Large intestine (tissue), 12 donors: Measurements from ENCODE around the gene XRRA1. TPM values are rescaled to one million over a fixed set of nuclear protein-coding genes. Genes with fewer than 3 reads are reported as not detected.
"Not testable (repeated sequence)": the region's sequence is repeated elsewhere in the genome, so short reads cannot be mapped to it uniquely, and the experiment has no call there.

ENCODE experiments used
- DNase-seq, 2 donors: peaks; one replicate each; pipeline versions ENCODE4 v3.0.0 to v3.0.0-alpha.2; 2013
- H3K27ac ChIP-seq: one replicate; pipeline ENCODE4 v1.5.1; 2013; ENCODE audit warnings: low read length
- H3K27me3 ChIP-seq: 2 replicates; pipeline ENCODE4 v1.6.1; 2013; ENCODE audit warnings: low read length; ENCODE audit not compliant: control insufficient read depth, insufficient read depth
- H3K36me3 ChIP-seq: 2 replicates; pipeline ENCODE4 v1.6.1; 2013; ENCODE audit warnings: low read length; ENCODE audit not compliant: control insufficient read depth, insufficient read depth
- H3K4me1 ChIP-seq: one replicate; pipeline ENCODE4 v1.6.1; 2013; ENCODE audit warnings: low read length; ENCODE audit not compliant: control insufficient read depth, insufficient read depth
- H3K4me3 ChIP-seq: one replicate; pipeline ENCODE4 v1.5.1; 2013; ENCODE audit warnings: low read length
- H3K9me3 ChIP-seq: one replicate; pipeline ENCODE4 v1.6.1; 2013; ENCODE audit warnings: mild to moderate bottlenecking, low read depth, low read length, moderate library complexity; ENCODE audit not compliant: control insufficient read depth
- WGBS: methylation state at CpG from one replicate; pipeline ENCODE4 v1.1.5; 2013; ENCODE audit warnings: low lambda C conversion rate; ENCODE audit not compliant: insufficient coverage; 5-methylcytosine and 5-hydroxymethylcytosine counted together
- long read RNA-seq, 11 donors: transcript quantifications; one replicate each; lab custom pipeline, GENCODE V29; 2026
- polyA plus RNA-seq: library from polyadenylated mRNA; unstranded; fragments of 120-200 nt; gene quantifications from one replicate; pipeline ENCODE4 v1.2.1, GENCODE V29; 2013

The XRRA1 gene
- polyA plus RNA-seq = 17.3 TPM
- long read RNA-seq, donor 1 = 0 reads
- long read RNA-seq, donor 2, partial matches to known transcripts = 102 of 538 reads
- long read RNA-seq, donor 2, other reads (novel, unspliced or antisense) = 436 of 538 reads
- long read RNA-seq, donor 3 = 0 reads
- long read RNA-seq, donor 4 = 0 reads
- long read RNA-seq, donor 5, partial matches to known transcripts = 142 of 142 reads
- long read RNA-seq, donor 5, other reads (novel, unspliced or antisense) = 0 of 142 reads
- long read RNA-seq, donor 6, partial matches to known transcripts = 35 of 35 reads
- long read RNA-seq, donor 6, other reads (novel, unspliced or antisense) = 0 of 35 reads
- long read RNA-seq, donor 7 = 0 reads
- long read RNA-seq, donor 8, partial matches to known transcripts = 375 of 375 reads
- long read RNA-seq, donor 8, other reads (novel, unspliced or antisense) = 0 of 375 reads
- long read RNA-seq, donor 9, partial matches to known transcripts = 56 of 248 reads
- long read RNA-seq, donor 9, other reads (novel, unspliced or antisense) = 192 of 248 reads
- long read RNA-seq, donor 10, partial matches to known transcripts = 456 of 456 reads
- long read RNA-seq, donor 10, other reads (novel, unspliced or antisense) = 0 of 456 reads
- long read RNA-seq, donor 11 = 0 reads

DNA sequence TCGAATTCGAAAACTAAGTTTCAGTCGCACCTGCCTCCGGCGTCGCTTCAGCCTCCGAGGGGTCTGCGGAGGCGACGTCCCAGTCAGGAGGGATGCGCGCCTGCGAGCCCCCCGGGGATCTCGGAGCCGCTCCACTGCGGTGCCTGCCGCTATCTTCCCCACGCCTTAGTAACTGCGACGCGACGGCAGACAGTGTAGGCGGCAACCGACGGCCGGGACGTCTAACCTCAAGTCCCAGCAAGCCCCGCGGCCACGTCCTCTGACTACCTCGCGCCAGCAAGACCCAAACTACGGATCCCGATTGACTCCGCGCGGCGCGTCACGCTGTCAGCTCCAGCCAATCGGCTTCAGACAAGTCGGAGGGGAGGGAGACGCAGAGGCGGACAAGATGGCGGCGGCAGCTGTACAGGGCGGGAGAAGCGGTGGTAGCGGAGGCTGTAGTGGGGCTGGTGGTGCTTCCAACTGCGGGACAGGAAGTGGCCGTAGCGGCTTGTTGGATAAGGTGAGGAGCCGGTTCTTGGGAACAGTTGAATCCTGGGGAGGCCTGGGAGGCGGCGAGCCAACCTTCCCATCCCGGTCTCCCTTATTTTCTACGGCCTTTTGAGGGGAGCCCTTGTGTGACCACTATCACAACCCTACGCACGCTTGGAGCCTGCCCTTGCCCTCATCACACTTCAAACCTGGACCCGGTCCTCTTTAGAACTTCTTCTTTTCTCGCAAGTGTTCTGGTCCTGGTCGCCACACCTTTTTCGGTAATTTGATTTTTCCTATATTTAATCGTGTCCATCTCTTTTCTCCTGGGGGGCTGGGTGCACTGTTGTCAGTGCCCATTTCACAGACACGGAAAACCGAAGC lies at the start of gene XRRA1, which contains the start of gene SPCS2:
Gene XRRA1, minus strand, starts transcription at position 194 of the 855 bp plus-strand sequence. CDS start 8,213 bp downstream, outside the sequence.
Gene SPCS2, plus strand, starts transcription at position 369 of the 855 bp plus-strand sequence. Its CDS starts 20 bp downstream, at position 389.
- Histone ChIP-seq H3K27me3 (no peaks in the 10 kb centered on the region), H3K4me1 (peaks cover 6% of the 10 kb centered on the region), H3K9me3 (no peaks in the 10 kb centered on the region), H3K36me3 (peaks cover 11% of the 10 kb centered on the region), H3K27ac (peak within 1 kb of the TSS; percentile 80), H3K4me3 (peak within 1 kb of the TSS; percentile 90)
- 0% methylated on average over 4 of the region's 67 CpGs for WGBS
- DNase-seq = peak; percentile 97 to 99

DNA sequence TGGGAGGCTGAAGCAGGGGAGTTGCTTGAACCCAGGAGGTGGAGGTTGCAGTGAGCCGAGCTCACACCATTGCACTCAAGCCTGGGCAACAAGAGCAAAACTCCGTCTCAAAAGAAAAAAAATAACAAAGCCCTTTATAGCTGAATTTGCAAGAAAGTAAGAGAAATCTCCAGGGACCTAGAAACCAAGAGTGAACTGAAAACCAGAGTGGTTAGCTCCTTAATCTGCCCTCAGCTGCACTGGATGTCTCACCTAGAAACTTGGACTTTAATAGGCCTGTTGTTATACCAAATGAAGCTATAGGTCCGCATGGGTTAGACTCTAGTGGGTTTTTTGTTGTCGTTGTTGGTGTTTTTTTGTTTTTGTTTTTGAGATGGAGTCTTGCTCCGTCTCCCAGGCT lies 44.0 kb upstream of the XRRA1 start:
- no peak for DNase-seq
- Histone ChIP-seq H3K9me3 (no peaks in the 10 kb centered on the region), H3K4me1 (peaks cover 13% of the 10 kb centered on the region), H3K27ac (no peak overlapping the region), H3K36me3 (peaks cover 13% of the 10 kb centered on the region), H3K4me3 (no peak overlapping the region), H3K27me3 (no peaks in the 10 kb centered on the region)
- WGBS = no CpG with 5 or more reads among the region's 5 CpGs

DNA sequence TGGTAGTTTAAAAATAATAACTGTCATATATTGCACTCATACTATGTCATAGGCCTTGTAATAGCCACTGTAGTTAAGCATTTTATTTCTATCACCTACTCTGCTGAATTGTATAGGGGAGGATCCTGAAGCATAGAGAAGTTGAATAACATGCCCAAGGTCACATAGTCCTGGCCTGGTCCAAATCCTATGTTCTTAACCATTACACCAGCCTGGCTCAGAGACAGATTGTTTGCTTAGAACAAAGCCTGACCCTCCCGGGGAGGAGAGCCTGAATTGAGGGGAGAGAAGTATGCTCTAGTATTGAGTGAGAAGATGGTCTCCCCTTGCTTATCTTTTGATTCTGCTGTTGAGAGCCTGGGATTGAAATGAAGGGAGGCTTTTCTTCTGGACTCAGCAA lies 42.0 kb upstream of the XRRA1 start:
- no CpG with 5 or more reads among the region's 1 CpG for WGBS
- Histone ChIP-seq H3K9me3 (no peaks in the 10 kb centered on the region), H3K27ac (no peak overlapping the region), H3K4me1 (peaks cover 13% of the 10 kb centered on the region), H3K36me3 (peaks cover 12% of the 10 kb centered on the region), H3K4me3 (no peak overlapping the region), H3K27me3 (no peaks in the 10 kb centered on the region)
- DNase-seq = peak in 1 of 2 donors; percentile 22

DNA sequence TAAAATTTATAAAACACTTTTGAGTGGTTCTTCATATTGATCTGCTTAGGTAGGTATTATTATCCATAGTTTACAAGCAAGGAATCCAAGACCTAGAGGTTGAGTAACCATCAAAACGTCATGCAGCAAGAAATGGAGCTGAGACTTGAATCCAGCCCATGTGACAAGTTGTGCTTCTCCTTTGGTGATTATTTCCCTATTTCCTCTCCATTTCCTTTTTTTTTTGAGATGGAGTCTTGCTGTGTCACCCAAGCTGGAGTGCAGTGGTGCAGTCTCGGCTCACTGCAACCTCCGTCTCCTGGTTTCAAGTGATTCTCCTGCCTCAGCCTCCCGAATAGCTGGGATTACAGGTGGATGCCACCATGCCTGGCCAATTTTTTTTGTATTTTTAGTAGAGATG lies 41.3 kb upstream of the XRRA1 start:
- DNase-seq = not testable (repeated sequence)

GRCh38 chr11:74989260-74989638 lies 40.4 kb upstream of the XRRA1 start:
- H3K4me1 ChIP-seq = peaks cover 13% of the 10 kb centered on the region
- H3K27ac ChIP-seq = peak overlapping the region; percentile 84
- peak overlapping the region; percentile 89 for H3K4me3 ChIP-seq
- DNase-seq = no peak
- H3K27me3 ChIP-seq = no peaks in the 10 kb centered on the region
- WGBS = 0% methylated on average over 1 of the region's 8 CpGs
- H3K36me3 ChIP-seq = no peaks in the 10 kb centered on the region
- no peaks in the 10 kb centered on the region for H3K9me3 ChIP-seq

More for the DNA sequence above, 41.3 kb upstream of the XRRA1 start:
- peaks cover 13% of the 10 kb centered on the region for H3K4me1 ChIP-seq
- H3K4me3 ChIP-seq, H3K36me3 ChIP-seq, H3K9me3 ChIP-seq, H3K27ac ChIP-seq, H3K27me3 ChIP-seq: not testable (repeated sequence)
- no CpG with 5 or more reads among the region's 4 CpGs for WGBS

- 0% methylated on average over 2 of the region's 46 CpGs for WGBS
- Histone ChIP-seq H3K27me3 (no peaks in the 10 kb centered on the region), H3K4me3 (peak within 1 kb of the TSS; percentile 89), H3K4me1 (peaks cover 13% of the 10 kb centered on the region), H3K9me3 (no peaks in the 10 kb centered on the region), H3K36me3 (no peaks in the 10 kb centered on the region), H3K27ac (peak within 1 kb of the TSS; percentile 84)
- peak; percentile 60 to 86 for DNase-seq
Measured at GRCh38 chr11:74988541-74989259, 39.8 kb upstream of the XRRA1 start, which contains the start of gene NEU3. Gene NEU3 (plus strand): TSS chr11:74988933. CDS start chr11:74989061, 128 bp downstream.

DNA sequence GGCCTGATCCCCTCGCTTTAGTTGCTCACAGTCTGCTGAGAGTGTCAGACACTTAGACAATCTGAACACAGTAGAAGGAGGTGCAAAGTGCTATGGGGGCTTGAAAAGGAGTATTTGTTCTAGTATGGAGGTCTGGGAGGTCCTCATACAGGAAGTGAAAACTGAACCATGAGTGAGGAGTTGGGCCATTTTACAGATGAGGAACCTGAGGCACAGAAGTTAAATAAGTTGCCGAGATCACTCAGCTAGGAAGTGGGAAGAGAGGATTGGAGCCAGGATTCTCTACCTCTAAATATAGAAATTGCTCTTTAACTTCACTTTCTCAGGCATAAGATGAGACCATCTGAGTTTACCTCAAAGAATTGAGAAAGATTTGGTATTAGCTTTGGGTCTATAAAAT lies 35.8 kb upstream of the XRRA1 start:
- Histone ChIP-seq H3K36me3 (peaks cover 11% of the 10 kb centered on the region), H3K4me3 (no peak overlapping the region)
- WGBS = 100% methylated on average over 2 of the region's 2 CpGs

DNA sequence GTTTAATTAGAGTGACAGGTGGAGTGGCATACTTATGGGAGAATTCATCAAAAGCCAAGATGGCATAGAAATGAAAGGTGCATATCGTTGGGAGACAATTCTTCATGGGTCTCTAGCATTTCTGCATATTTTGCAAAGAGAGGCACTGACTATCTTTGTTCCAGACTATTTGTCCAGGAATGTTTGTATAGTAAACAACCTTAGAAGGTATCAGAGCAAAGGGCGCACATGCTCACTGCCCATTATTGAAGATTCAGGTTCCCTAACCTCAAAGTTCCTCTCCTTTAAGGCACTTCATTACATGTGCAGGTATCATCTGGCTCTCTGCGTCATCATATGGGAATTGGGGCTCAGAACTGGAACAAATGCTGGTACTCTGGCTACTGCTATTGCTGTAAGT lies 35.2 kb upstream of the XRRA1 start:
- Histone ChIP-seq H3K4me1 (peaks cover 3% of the 10 kb centered on the region), H3K27ac (no peak overlapping the region), H3K27me3 (no peaks in the 10 kb centered on the region), H3K9me3 (no peaks in the 10 kb centered on the region), H3K36me3 (peaks cover 11% of the 10 kb centered on the region), H3K4me3 (no peak overlapping the region)
- no peak for DNase-seq
- no CpG with 5 or more reads among the region's 3 CpGs for WGBS

More for the DNA sequence above, 35.8 kb upstream of the XRRA1 start:
- Histone ChIP-seq H3K9me3 (no peaks in the 10 kb centered on the region), H3K27ac (no peak overlapping the region), H3K4me1 (peaks cover 3% of the 10 kb centered on the region), H3K27me3 (no peaks in the 10 kb centered on the region)
- DNase-seq = no peak

GRCh38 chr11:74981888-74982287 lies 33.0 kb upstream of the XRRA1 start:
- no CpG with 5 or more reads among the region's 1 CpG for WGBS
- H3K4me3 ChIP-seq = no peak overlapping the region

More at GRCh38 chr11:74981888-74982287, 33.0 kb upstream of the XRRA1 start:
- H3K27ac ChIP-seq = no peak overlapping the region
- H3K4me1 ChIP-seq = no peaks in the 10 kb centered on the region
- no peaks in the 10 kb centered on the region for H3K27me3 ChIP-seq
- H3K36me3 ChIP-seq = peaks cover 24% of the 10 kb centered on the region
- no peaks in the 10 kb centered on the region for H3K9me3 ChIP-seq
- DNase-seq = no peak
